Measurements from ENCODE around the gene KRT81.

Gene KRT81

DNA sequence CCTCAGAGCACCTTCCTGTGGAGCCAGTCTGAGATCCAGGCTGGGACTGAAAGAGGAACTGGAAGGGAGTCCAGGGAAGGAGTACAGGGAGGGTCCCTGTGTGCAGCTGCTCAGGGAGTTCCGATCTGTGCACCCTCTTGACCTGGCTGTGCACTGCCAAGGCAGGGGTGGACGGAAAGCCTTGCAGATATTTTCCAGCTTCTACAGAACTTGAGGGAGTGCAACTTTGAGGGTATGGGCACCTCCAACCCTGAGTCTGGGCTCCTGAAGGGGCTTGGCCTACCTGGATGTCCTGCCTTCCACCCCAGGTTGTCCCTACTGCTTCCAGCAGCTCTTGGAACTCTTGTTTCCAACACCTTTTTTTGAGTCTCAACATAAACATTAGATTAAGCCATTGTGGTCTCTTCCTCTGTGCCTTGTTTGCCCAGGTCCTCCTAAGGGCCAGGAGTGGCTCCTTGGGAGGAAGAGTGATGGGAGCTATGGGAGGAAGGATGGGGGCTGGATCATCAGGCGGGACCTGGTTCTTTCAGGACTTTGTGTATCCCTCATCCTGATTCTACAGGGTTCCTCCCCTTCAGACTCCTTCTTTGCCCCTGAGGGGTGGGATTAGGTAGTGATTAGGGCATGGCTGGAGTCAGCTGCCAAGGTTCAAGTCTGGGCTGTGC lies 54.8 kb downstream of the KRT81 start:
- DNase-seq: no peak

All from hippocampal formation (tissue), 2 donors.